HepG2 (cell line): ENCODE results near the gene PIM3. TPM values are rescaled to one million over a fixed set of nuclear protein-coding genes. Genes with fewer than 3 reads are reported as not detected.
A peak's percentile ranks its signal among the peaks of the same experiment; 100 is the strongest.

Experiments
- ARNTL ChIP-seq: sonication (generic); formaldehyde crosslinking; IDR thresholded peaks from 2 replicates; pipeline ENCODE4 v1.4.0; 2020; ENCODE audit warnings: mild to moderate bottlenecking, missing genetic modification reagents
- MAF1 ChIP-seq: sonication (generic); formaldehyde crosslinking; IDR thresholded peaks from 2 replicates; pipeline ENCODE4 v1.5.0; 2020; ENCODE audit warnings: missing genetic modification reagents, borderline replicate concordance
- MAZ ChIP-seq, 2 experiments: sonication (generic) in 1 of 2; formaldehyde crosslinking in 1 of 2; IDR thresholded peaks; 2 replicates each; pipeline versions ENCODE4 v1.5.0 to v1.6.1; 2012 to 2020; ENCODE audit warnings: low read depth in 2 of 2, mild to moderate bottlenecking in 2 of 2, borderline replicate concordance in 1 of 2, improper control_type of control experiment in 1 of 2, low read length in 1 of 2, missing genetic modification reagents in 1 of 2, moderate library complexity in 1 of 2
- RXRB ChIP-seq: IDR thresholded peaks from 2 replicates; pipeline ENCODE4 v1.6.1; 2016; ENCODE audit warnings: borderline replicate concordance, missing genetic modification reagents, missing compliant biosample characterization
- SALL1 ChIP-seq: sonication (generic); formaldehyde crosslinking; IDR thresholded peaks from 2 replicates; pipeline ENCODE4 v1.8.0; 2022; ENCODE audit warnings: mild to moderate bottlenecking, missing genetic modification reagents
- SOX5 ChIP-seq: IDR thresholded peaks from 2 replicates; pipeline ENCODE4 v1.6.1; 2016; ENCODE audit warnings: borderline replicate concordance
- SPEN ChIP-seq: sonication (generic); formaldehyde crosslinking; IDR thresholded peaks from 2 replicates; pipeline ENCODE4 v1.5.1; 2020; ENCODE audit warnings: low read depth, mild to moderate bottlenecking, missing genetic modification reagents
- THAP11 ChIP-seq: IDR thresholded peaks from 2 replicates; pipeline ENCODE4 v1.6.1; 2016; ENCODE audit warnings: missing biosample characterization, missing genetic modification reagents
- WIZ ChIP-seq: sonication (generic); formaldehyde crosslinking; IDR thresholded peaks from 2 replicates; pipeline ENCODE4 v1.5.1; 2020; ENCODE audit warnings: mild to moderate bottlenecking, missing genetic modification reagents
- ZIK1 ChIP-seq: sonication (generic); formaldehyde crosslinking; IDR thresholded peaks from 2 replicates; pipeline ENCODE4 v1.5.0; 2020; ENCODE audit warnings: mild to moderate bottlenecking, low read depth, missing genetic modification reagents, borderline replicate concordance
- ZNF317 ChIP-seq: sonication (generic); formaldehyde crosslinking; IDR thresholded peaks from 2 replicates; pipeline ENCODE4 v1.5.0; 2020; ENCODE audit warnings: mild to moderate bottlenecking, missing genetic modification reagents
- ZNF446 ChIP-seq: sonication (generic); formaldehyde crosslinking; IDR thresholded peaks from 2 replicates; pipeline ENCODE4 v1.5.0; 2020; ENCODE audit warnings: mild to moderate bottlenecking, missing genetic modification reagents
- ZNF670 ChIP-seq: sonication (generic); formaldehyde crosslinking; IDR thresholded peaks from 2 replicates; pipeline ENCODE4 v1.8.0; 2022; ENCODE audit warnings: mild to moderate bottlenecking, missing genetic modification reagents, borderline replicate concordance
- polyA plus RNA-seq, 8 experiments: library from polyadenylated mRNA; depleted of rRNA in 3 of 8; stranded (reverse) in 7 of 8; unstranded in 1 of 8; fragments of >200 nt; fragmentation: Illumina TruSeq in 4 of 8; extraction: Trizol in 4 of 8; gene quantifications; 2 replicates each; pipeline versions ENCODE4 v1.2.1 to v1.2.3, GENCODE V29; 2011 to 2016; ENCODE audit warnings: low read depth in 4 of 8, missing spikeins in 1 of 8, mixed read lengths in 1 of 8; ENCODE audit not compliant: insufficient read depth in 1 of 8
- total RNA-seq, 5 experiments: library from RNA; depleted of rRNA; stranded (reverse); fragments of >200 nt; fragmentation: Illumina TruSeq; extraction: Trizol; gene quantifications; 2 replicates each; pipeline ENCODE4 v1.2.3, GENCODE V29; 2016; ENCODE audit warnings: low read depth in 1 of 5
- TF ChIP-seq, protein P1 (sequence below): sonication (generic); formaldehyde crosslinking; IDR thresholded peaks from 2 replicates; pipeline ENCODE4 v1.5.1; 2020; ENCODE audit warnings: missing genetic modification reagents, mild to moderate bottlenecking, borderline replicate concordance
- TF ChIP-seq, protein P2 (sequence below): sonication (generic); formaldehyde crosslinking; IDR thresholded peaks from 2 replicates; pipeline ENCODE4 v1.5.0; 2020; ENCODE audit warnings: mild to moderate bottlenecking, missing genetic modification reagents
- TF ChIP-seq, protein P3 (sequence below): sonication (generic); formaldehyde crosslinking; IDR thresholded peaks from 2 replicates; pipeline ENCODE4 v1.4.0; 2020; ENCODE audit warnings: mild to moderate bottlenecking, missing genetic modification reagents, borderline replicate concordance
- TF ChIP-seq, protein P4 (sequence below): sonication (generic); formaldehyde crosslinking; IDR thresholded peaks from 2 replicates; pipeline ENCODE4 v1.4.0; 2020; ENCODE audit warnings: missing genetic modification reagents

PIM3 gene
- total and polyA plus RNA-seq, 2 of the 13 experiments (the other 11 are each of a cell fraction or from before 2014, with no cell fraction given) = 21.6 to 31.2 TPM

DNA sequence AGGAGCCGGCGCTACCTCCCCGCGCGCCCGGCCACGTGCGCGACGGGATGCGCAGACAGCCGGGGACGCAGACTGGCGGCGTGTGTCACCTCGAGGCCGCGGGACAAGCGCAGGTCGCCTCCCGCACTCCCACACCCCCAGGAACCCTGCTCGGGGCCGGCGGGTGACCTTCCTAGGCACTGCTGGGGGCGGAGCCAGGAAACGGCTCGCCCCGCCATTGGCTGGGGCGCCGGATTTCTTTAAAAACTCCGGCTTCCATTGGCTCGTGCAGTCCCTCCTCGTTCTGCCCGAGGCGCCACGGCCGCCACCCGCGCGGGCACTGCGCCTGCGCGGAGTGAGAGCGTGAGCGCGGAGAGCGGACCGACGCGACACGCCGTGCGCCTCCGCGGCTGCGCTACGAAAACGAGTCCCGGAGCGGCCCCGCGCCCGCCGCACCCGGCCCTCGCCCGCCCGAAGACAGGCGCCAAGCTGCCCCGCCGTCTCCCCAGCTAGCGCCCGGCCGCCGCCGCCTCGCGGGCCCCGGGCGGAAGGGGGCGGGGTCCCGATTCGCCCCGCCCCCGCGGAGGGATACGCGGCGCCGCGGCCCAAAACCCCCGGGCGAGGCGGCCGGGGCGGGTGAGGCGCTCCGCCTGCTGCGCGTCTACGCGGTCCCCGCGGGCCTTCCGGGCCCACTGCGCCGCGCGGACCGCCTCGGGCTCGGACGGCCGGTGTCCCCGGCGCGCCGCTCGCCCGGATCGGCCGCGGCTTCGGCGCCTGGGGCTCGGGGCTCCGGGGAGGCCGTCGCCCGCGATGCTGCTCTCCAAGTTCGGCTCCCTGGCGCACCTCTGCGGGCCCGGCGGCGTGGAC lies at the start of gene PIM3 (continued):
- TF ChIP-seq, protein P1, sequence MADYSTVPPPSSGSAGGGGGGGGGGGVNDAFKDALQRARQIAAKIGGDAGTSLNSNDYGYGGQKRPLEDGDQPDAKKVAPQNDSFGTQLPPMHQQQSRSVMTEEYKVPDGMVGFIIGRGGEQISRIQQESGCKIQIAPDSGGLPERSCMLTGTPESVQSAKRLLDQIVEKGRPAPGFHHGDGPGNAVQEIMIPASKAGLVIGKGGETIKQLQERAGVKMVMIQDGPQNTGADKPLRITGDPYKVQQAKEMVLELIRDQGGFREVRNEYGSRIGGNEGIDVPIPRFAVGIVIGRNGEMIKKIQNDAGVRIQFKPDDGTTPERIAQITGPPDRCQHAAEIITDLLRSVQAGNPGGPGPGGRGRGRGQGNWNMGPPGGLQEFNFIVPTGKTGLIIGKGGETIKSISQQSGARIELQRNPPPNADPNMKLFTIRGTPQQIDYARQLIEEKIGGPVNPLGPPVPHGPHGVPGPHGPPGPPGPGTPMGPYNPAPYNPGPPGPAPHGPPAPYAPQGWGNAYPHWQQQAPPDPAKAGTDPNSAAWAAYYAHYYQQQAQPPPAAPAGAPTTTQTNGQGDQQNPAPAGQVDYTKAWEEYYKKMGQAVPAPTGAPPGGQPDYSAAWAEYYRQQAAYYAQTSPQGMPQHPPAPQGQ (CRISPR knock-in tag) = no peak
- TF ChIP-seq SALL1 (CRISPR knock-in tag) (no peak; the same call in none of the 2 replicates), SOX5 (no peak), ZIK1 (CRISPR knock-in tag) (no peak), MAZ (IDR thresholded peaks at IDR 0.05; ENCODE audit: borderline replicate concordance, low read depth, low read length) (peak; percentile 98), MAZ (CRISPR knock-in tag; IDR thresholded peaks at IDR 0.05; ENCODE audit: low read depth) (peak; percentile 80; the same call in 1 of the 2 replicates), WIZ (CRISPR knock-in tag) (no peak), MAF1 (peak; percentile 46; the same call in 1 of the 2 replicates), SPEN (CRISPR knock-in tag) (peak; percentile 78), ARNTL (CRISPR knock-in tag) (peak; percentile 92; the same call in 1 of the 2 replicates), ZNF317 (CRISPR knock-in tag) (no peak), THAP11 (peak; percentile 62), ZNF670 (no peak; the same call in 1 of the 2 replicates), RXRB (peak; percentile 70; the same call in 1 of the 2 replicates), ZNF446 (no peak; the same call in 1 of the 2 replicates)
- TF ChIP-seq, protein P2, sequence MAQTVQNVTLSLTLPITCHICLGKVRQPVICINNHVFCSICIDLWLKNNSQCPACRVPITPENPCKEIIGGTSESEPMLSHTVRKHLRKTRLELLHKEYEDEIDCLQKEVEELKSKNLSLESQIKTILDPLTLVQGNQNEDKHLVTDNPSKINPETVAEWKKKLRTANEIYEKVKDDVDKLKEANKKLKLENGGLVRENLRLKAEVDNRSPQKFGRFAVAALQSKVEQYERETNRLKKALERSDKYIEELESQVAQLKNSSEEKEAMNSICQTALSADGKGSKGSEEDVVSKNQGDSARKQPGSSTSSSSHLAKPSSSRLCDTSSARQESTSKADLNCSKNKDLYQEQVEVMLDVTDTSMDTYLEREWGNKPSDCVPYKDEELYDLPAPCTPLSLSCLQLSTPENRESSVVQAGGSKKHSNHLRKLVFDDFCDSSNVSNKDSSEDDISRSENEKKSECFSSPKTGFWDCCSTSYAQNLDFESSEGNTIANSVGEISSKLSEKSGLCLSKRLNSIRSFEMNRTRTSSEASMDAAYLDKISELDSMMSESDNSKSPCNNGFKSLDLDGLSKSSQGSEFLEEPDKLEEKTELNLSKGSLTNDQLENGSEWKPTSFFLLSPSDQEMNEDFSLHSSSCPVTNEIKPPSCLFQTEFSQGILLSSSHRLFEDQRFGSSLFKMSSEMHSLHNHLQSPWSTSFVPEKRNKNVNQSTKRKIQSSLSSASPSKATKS (CRISPR knock-in tag) = no peak; the same call in 1 of the 2 replicates
- TF ChIP-seq, protein P3, sequence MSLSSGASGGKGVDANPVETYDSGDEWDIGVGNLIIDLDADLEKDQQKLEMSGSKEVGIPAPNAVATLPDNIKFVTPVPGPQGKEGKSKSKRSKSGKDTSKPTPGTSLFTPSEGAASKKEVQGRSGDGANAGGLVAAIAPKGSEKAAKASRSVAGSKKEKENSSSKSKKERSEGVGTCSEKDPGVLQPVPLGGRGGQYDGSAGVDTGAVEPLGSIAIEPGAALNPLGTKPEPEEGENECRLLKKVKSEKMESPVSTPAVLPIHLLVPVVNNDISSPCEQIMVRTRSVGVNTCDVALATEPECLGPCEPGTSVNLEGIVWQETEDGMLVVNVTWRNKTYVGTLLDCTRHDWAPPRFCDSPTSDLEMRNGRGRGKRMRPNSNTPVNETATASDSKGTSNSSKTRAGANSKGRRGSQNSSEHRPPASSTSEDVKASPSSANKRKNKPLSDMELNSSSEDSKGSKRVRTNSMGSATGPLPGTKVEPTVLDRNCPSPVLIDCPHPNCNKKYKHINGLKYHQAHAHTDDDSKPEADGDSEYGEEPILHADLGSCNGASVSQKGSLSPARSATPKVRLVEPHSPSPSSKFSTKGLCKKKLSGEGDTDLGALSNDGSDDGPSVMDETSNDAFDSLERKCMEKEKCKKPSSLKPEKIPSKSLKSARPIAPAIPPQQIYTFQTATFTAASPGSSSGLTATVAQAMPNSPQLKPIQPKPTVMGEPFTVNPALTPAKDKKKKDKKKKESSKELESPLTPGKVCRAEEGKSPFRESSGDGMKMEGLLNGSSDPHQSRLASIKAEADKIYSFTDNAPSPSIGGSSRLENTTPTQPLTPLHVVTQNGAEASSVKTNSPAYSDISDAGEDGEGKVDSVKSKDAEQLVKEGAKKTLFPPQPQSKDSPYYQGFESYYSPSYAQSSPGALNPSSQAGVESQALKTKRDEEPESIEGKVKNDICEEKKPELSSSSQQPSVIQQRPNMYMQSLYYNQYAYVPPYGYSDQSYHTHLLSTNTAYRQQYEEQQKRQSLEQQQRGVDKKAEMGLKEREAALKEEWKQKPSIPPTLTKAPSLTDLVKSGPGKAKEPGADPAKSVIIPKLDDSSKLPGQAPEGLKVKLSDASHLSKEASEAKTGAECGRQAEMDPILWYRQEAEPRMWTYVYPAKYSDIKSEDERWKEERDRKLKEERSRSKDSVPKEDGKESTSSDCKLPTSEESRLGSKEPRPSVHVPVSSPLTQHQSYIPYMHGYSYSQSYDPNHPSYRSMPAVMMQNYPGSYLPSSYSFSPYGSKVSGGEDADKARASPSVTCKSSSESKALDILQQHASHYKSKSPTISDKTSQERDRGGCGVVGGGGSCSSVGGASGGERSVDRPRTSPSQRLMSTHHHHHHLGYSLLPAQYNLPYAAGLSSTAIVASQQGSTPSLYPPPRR = peak; percentile 55; the same call in 1 of the 2 replicates
- TF ChIP-seq, protein P4, sequence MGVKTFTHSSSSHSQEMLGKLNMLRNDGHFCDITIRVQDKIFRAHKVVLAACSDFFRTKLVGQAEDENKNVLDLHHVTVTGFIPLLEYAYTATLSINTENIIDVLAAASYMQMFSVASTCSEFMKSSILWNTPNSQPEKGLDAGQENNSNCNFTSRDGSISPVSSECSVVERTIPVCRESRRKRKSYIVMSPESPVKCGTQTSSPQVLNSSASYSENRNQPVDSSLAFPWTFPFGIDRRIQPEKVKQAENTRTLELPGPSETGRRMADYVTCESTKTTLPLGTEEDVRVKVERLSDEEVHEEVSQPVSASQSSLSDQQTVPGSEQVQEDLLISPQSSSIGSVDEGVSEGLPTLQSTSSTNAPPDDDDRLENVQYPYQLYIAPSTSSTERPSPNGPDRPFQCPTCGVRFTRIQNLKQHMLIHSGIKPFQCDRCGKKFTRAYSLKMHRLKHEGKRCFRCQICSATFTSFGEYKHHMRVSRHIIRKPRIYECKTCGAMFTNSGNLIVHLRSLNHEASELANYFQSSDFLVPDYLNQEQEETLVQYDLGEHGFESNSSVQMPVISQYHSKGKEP (CRISPR knock-in tag) = peak; percentile 47; the same call in 1 of the 2 replicates
